ENCODE results near the gene LAMB4. TPM values are rescaled to one million over a fixed set of nuclear protein-coding genes. Genes with fewer than 3 reads are reported as not detected.

The LAMB4 gene
- total RNA-seq, 2 experiments from 2014 or later = not detected

- H3K4me3 Mint-ChIP-seq = no peak overlapping the region
- peaks cover 2% of the 10 kb centered on the region for H3K27me3 Mint-ChIP-seq
Measured at GRCh38 chr7:108078691-108079090, 51.5 kb downstream of the LAMB4 start.

GRCh38 chr7:108078211-108078673 lies 51.9 kb downstream of the LAMB4 start:
- ATAC-seq = no peak
- POLR2A ChIA-PET = no interaction called here
- no peaks in the 10 kb centered on the region for H3K36me3 Mint-ChIP-seq (ENCODE audit: low read depth)
- CTCF ChIA-PET = interaction anchor here (0.7 kb wide), 1 partner anchor 124 kb away, joined by 3 read pairs; no protein-coding TSS in a partner anchor
- H3K4me3 Mint-ChIP-seq = no peak overlapping the region
- H3K4me1 Mint-ChIP-seq (ENCODE audit: low read depth) = no peaks in the 10 kb centered on the region
- TF ChIP-seq, protein P1, sequence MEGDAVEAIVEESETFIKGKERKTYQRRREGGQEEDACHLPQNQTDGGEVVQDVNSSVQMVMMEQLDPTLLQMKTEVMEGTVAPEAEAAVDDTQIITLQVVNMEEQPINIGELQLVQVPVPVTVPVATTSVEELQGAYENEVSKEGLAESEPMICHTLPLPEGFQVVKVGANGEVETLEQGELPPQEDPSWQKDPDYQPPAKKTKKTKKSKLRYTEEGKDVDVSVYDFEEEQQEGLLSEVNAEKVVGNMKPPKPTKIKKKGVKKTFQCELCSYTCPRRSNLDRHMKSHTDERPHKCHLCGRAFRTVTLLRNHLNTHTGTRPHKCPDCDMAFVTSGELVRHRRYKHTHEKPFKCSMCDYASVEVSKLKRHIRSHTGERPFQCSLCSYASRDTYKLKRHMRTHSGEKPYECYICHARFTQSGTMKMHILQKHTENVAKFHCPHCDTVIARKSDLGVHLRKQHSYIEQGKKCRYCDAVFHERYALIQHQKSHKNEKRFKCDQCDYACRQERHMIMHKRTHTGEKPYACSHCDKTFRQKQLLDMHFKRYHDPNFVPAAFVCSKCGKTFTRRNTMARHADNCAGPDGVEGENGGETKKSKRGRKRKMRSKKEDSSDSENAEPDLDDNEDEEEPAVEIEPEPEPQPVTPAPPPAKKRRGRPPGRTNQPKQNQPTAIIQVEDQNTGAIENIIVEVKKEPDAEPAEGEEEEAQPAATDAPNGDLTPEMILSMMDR (IDR thresholded peaks at IDR 0.05) = no peak
- no peak for DNase-seq
- intact Hi-C loops (cut with micrococcal nuclease) = no loop called here
- no peak overlapping the region for H3K27ac Mint-ChIP-seq
- H3K9me3 Mint-ChIP-seq = peaks cover 5% of the 10 kb centered on the region
- peaks cover 2% of the 10 kb centered on the region for H3K27me3 Mint-ChIP-seq

More at GRCh38 chr7:108078691-108079090, 51.5 kb downstream of the LAMB4 start:
- H3K9me3 Mint-ChIP-seq = peaks cover 5% of the 10 kb centered on the region
- ChIA-PET POLR2A (no interaction called here), CTCF (no interaction called here)
- TF ChIP-seq, protein P1 (IDR thresholded peaks at IDR 0.05) = no peak
- no peak overlapping the region for H3K27ac Mint-ChIP-seq
- ATAC-seq (no peak), DNase-seq (no peak)
- no peaks in the 10 kb centered on the region for H3K4me1 Mint-ChIP-seq (ENCODE audit: low read depth)
- H3K36me3 Mint-ChIP-seq (ENCODE audit: low read depth) = no peaks in the 10 kb centered on the region
- intact Hi-C loops (cut with micrococcal nuclease) = no loop called here

DNA sequence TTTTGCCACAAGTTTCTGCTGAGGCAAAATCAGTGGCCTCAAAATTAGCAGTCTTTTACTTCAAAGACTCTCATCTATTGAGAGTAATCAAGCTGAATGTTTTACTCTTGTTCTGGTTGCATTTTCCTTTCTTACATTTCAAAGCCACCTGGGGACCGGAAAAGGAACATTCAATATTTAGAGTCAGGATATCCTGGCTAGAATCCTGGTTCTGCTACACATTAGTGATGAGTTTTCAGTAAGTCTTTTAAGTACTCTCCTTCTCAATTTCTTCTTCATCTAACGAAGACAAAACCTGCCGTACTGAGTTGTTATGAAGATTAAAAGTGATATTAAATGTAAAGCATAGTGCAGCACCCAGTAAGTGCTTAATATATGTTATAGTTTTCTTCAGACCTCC lies 52.5 kb downstream of the LAMB4 start:
- ChIA-PET POLR2A (no interaction called here), CTCF (interaction anchor here (0.7 kb wide), 1 partner anchor 123 kb away, joined by 3 read pairs; no protein-coding TSS in a partner anchor)
- intact Hi-C loops (cut with micrococcal nuclease) = no loop called here
- no peak for DNase-seq
- Mint-ChIP-seq H3K4me3 (no peak overlapping the region), H3K36me3 (ENCODE audit: low read depth) (no peaks in the 10 kb centered on the region), H3K4me1 (ENCODE audit: low read depth) (no peaks in the 10 kb centered on the region), H3K27ac (no peak overlapping the region), H3K9me3 (peaks cover 5% of the 10 kb centered on the region), H3K27me3 (peaks cover 2% of the 10 kb centered on the region)
- no peak for ATAC-seq
- TF ChIP-seq, protein P1 (IDR thresholded peaks at IDR 0.05) = no peak

- intact Hi-C loops (cut with micrococcal nuclease) = no loop called here
- no peak for DNase-seq
- no peaks in the 10 kb centered on the region for H3K36me3 Mint-ChIP-seq (ENCODE audit: low read depth)
- POLR2A ChIA-PET = no interaction called here
- CTCF ChIA-PET = no interaction called here
- H3K4me3 Mint-ChIP-seq = no peak overlapping the region
- no peak for ATAC-seq
- peaks cover 2% of the 10 kb centered on the region for H3K27me3 Mint-ChIP-seq
- H3K4me1 Mint-ChIP-seq (ENCODE audit: low read depth) = no peaks in the 10 kb centered on the region
- no peak overlapping the region for H3K27ac Mint-ChIP-seq
- TF ChIP-seq, protein P1 (IDR thresholded peaks at IDR 0.05) = no peak
- H3K9me3 Mint-ChIP-seq = no peaks in the 10 kb centered on the region
Measured at GRCh38 chr7:108076156-108076555, 54.0 kb downstream of the LAMB4 start.

DNA sequence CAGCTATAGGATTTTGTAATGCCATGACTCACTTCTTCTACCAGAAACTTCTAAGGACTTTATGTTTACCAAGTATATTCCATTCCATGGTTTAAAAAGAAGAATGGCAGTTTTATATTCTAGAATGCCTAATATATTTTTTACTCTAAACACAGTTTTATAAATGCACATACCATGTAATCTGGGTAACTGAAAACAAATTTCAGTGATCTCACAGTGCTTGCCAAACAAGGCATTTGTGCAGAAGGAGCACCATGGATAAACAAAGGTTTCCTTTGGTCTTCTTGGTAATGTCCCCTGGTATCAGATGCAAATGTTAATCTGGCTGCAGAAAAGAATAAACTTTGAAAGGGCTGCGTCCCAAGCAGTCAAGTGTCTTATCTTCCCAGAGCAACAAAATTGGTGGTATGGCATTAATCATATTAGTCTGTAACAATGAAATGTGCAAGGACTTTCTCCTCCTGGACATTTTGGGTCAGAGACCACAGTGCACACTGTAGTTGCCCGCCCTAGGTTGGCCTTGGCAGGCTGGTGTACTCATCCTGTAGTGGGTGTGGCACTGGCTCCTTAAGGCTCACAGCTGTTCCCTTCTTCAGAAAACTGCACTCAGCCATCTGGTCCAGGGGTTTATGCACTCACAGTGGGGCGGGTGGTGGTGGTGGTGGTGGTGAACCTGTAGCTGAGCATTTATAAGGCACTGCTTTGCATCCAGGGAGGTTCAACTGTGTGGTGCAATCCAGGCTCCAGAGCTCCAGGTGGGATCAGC lies 56.7 kb downstream of the LAMB4 start:
- Mint-ChIP-seq H3K36me3 (ENCODE audit: low read depth) (no peaks in the 10 kb centered on the region), H3K4me3 (no peak overlapping the region), H3K9me3 (no peaks in the 10 kb centered on the region), H3K27me3 (peaks cover 3% of the 10 kb centered on the region), H3K27ac (no peak overlapping the region), H3K4me1 (ENCODE audit: low read depth) (no peaks in the 10 kb centered on the region)
- no peak for DNase-seq
- intact Hi-C loops (cut with micrococcal nuclease) = no loop called here
- ATAC-seq = no peak
- POLR2A ChIA-PET = no interaction called here
- CTCF ChIA-PET = interaction anchor here (1.2 kb wide), 1 partner anchor 14 kb away, joined by 3 read pairs; no protein-coding TSS in a partner anchor
- TF ChIP-seq, protein P1 (IDR thresholded peaks at IDR 0.05) = no peak
